PC-3 (cell line): ENCODE measurements around the gene MTHFD1. TPM values are rescaled to one million over a fixed set of nuclear protein-coding genes. Genes with fewer than 3 reads are reported as not detected.
A peak's percentile ranks its signal among the peaks of the same experiment; 100 is the strongest.

Experiments
- ATAC-seq: fragments of 200-7000 bp; cut with Tn5 transposase; 2 replicates; pipeline ENCODE4 v1.9.1; 2020; ENCODE audit warnings: mild to moderate bottlenecking, moderate library complexity
- BruUV-seq: library from RNA; stranded (reverse); fragments of 400-500 nt; replicated peaks from 2 replicates; lab custom pipeline; 2021; lab: Mats Ljungman, UMichigan
- CTCF ChIA-PET: fragments of 300-600 bp; sonication (Branson Sonifier 250); formaldehyde crosslinking; loops from one replicate; lab custom pipeline; 2022; ENCODE audit warnings: antibody characterized with exemption; lab: Charles Lee
- POLR2A ChIA-PET: fragments of 300-600 bp; sonication (Branson Sonifier 250); formaldehyde crosslinking; loops from one replicate; lab custom pipeline; 2022; ENCODE audit warnings: antibody characterized with exemption; ENCODE audit not compliant: unreplicated experiment; lab: Charles Lee
- DNase-seq: peaks from one replicate; pipeline ENCODE4 v3.0.0-alpha.2; 2015
- H2AFZ ChIP-seq: fragments of 300-600 bp; sonication (generic); 2 replicates; pipeline ENCODE4 v1.6.0; 2016; ENCODE audit warnings: antibody characterized with exemption, low read length
- H3F3A ChIP-seq: fragments of 300-600 bp; sonication (generic); one replicate; pipeline ENCODE4 v1.6.0; 2017; ENCODE audit warnings: antibody characterized with exemption, low read length, control low read depth, mild to moderate bottlenecking; ENCODE audit not compliant: unreplicated experiment
- H3K27ac ChIP-seq: fragments of 300-600 bp; sonication (generic); 2 replicates; pipeline ENCODE4 v1.5.1; 2016; ENCODE audit warnings: mild to moderate bottlenecking, low read length
- H3K27me3 ChIP-seq: fragments of 300-600 bp; sonication (generic); 2 replicates; pipeline ENCODE4 v1.6.1; 2016; ENCODE audit warnings: low read length, mixed read lengths
- H3K36me3 ChIP-seq: fragments of 300-600 bp; sonication (generic); 2 replicates; pipeline ENCODE4 v1.6.1; 2016; ENCODE audit warnings: low read depth, mixed run types, low read length, mixed read lengths
- H3K4me1 ChIP-seq: fragments of 300-600 bp; sonication (generic); 2 replicates; pipeline ENCODE4 v1.5.1; 2016; ENCODE audit warnings: low read length; ENCODE audit not compliant: insufficient read depth
- H3K4me2 ChIP-seq: fragments of 300-600 bp; sonication (generic); 2 replicates; pipeline ENCODE4 v1.6.0; 2016; ENCODE audit warnings: low read length
- H3K4me3 ChIP-seq: fragments of 300-600 bp; sonication (generic); 2 replicates; pipeline ENCODE4 v1.5.1; 2016; ENCODE audit warnings: mild to moderate bottlenecking, low read length, mixed read lengths
- H3K79me2 ChIP-seq: fragments of 300-600 bp; sonication (generic); 2 replicates; pipeline ENCODE4 v1.6.1; 2017; ENCODE audit warnings: low read length, mixed read lengths
- H3K9ac ChIP-seq: fragments of 300-600 bp; sonication (generic); 2 replicates; pipeline ENCODE4 v1.6.0; 2016; ENCODE audit warnings: mild to moderate bottlenecking, low read length
- H3K9me2 ChIP-seq: fragments of 300-600 bp; sonication (generic); replicated peaks from 2 replicates; pipeline ENCODE4 v1.6.1; 2016; ENCODE audit warnings: mixed run types, low read length, mixed read lengths
- H3K9me3 ChIP-seq: fragments of 300-600 bp; sonication (generic); 2 replicates; pipeline ENCODE4 v1.6.1; 2016; ENCODE audit warnings: low read length, mixed read lengths
- H4K20me1 ChIP-seq: fragments of 300-600 bp; sonication (generic); 2 replicates; pipeline ENCODE4 v1.6.1; 2016; ENCODE audit warnings: low read length, mixed read lengths
- CTCF ChIP-seq: fragments of 300-600 bp; sonication (generic); conservative IDR thresholded peaks from 2 replicates; pipeline ENCODE4 v1.5.1; 2017; ENCODE audit warnings: antibody characterized with exemption, low read depth, mild to moderate bottlenecking, low read length
- EZH2 ChIP-seq: fragments of 300-600 bp; sonication (generic); IDR thresholded peaks from one replicate; pipeline ENCODE4 v1.6.1; 2017; ENCODE audit warnings: antibody characterized with exemption, mild to moderate bottlenecking, low read length; ENCODE audit not compliant: unreplicated experiment
- EZH2phosphoT487 ChIP-seq: fragments of 300-600 bp; sonication (generic); IDR thresholded peaks from 2 replicates; pipeline ENCODE4 v1.6.1; 2018; ENCODE audit warnings: mild to moderate bottlenecking, antibody characterized with exemption, low read length, borderline replicate concordance
- intact Hi-C: fragments of 100-400 bp; cut with micrococcal nuclease; formaldehyde crosslinking; loops from 2 replicates; pipeline ENCODE4 v1.9.0; 2023
- total RNA-seq: library from RNA; depleted of rRNA; stranded (reverse); fragments of >200 nt; gene quantifications from 2 replicates; pipeline ENCODE4 v1.2.3, GENCODE V29; 2014

MTHFD1 gene
- total RNA-seq, 1 experiment from 2014 or later = 89.3 TPM

DNA sequence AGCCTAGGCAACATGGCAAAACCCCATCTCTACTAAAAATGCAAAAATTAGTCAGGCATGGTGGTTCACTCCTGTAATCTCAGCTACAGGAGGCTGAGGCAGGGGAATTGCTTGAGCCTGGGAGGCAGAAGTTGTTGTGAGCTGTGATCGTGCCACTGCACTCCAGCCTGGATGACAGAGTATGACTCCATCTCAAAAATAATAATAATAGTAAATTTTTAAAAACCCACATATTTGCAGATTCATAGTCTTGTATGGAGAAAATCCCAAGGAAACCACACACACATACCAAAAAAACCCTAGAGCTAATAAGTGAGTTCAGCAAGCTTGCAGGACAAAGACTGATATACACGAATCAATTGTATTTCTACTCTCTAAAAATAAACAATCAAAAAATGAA, 19.0 kb upstream of the MTHFD1 start:
- TF ChIP-seq CTCF = no peak
- no peak overlapping the region for H3K4me2 ChIP-seq
- no peaks in the 10 kb centered on the region for H3K9me3 ChIP-seq
- ChIA-PET POLR2A (no interaction called here), CTCF (no interaction called here)
- H3K9ac ChIP-seq = no peak overlapping the region
- intact Hi-C loops = no loop called here
- no peak overlapping the region for H3K27ac ChIP-seq
- no peak for ATAC-seq
- no peaks in the 10 kb centered on the region for H3K79me2 ChIP-seq
- H4K20me1 ChIP-seq = no peaks in the 10 kb centered on the region
- no peaks in the 10 kb centered on the region for H3K9me2 ChIP-seq
- no peak overlapping the region for H2AFZ ChIP-seq
- DNase-seq = no peak
- no TSS peak for BruUV-seq
- H3K27me3 ChIP-seq = no peaks in the 10 kb centered on the region
- H3K4me1 ChIP-seq = 0 out of 2 replicates have a peak, but pooled peaks cover 4% of the 10 kb centered on the region
- no peak overlapping the region for H3K4me3 ChIP-seq
- no peaks in the 10 kb centered on the region for H3F3A ChIP-seq
- H3K36me3 ChIP-seq = no peaks in the 10 kb centered on the region

GRCh38 chr14:64387232-64387781, 846 bp upstream of the MTHFD1 start:
- POLR2A ChIA-PET = interaction anchor here (0.5 to 0.7 kb wide), 9 partner anchors 8 to 1139 kb away, joined by 3 to 6 read pairs (median 3); no protein-coding TSS in a partner anchor
- TF ChIP-seq CTCF = no peak
- TF ChIP-seq EZH2 = no peak
- CTCF ChIA-PET = interaction anchor here (0.6 to 0.9 kb wide), 3 partner anchors 42 to 43 kb away, joined by 3 to 5 read pairs (median 3); no protein-coding TSS in a partner anchor
- Histone ChIP-seq H4K20me1 (no peaks in the 10 kb centered on the region), H3K9me2 (no peaks in the 10 kb centered on the region), H3K9ac (peak overlapping the region; percentile 92), H3K27ac (peak overlapping the region; percentile 48), H3F3A (no peaks in the 10 kb centered on the region), H3K9me3 (no peaks in the 10 kb centered on the region), H3K4me1 (peaks cover 11% of the 10 kb centered on the region; the same call in 1 of the 2 replicates), H3K79me2 (peaks cover 54% of the 10 kb centered on the region), H2AFZ (peak overlapping the region; percentile 82), H3K4me2 (peak overlapping the region; percentile 93), H3K27me3 (no peaks in the 10 kb centered on the region), H3K4me3 (peak overlapping the region; percentile 80), H3K36me3 (peaks cover 8% of the 10 kb centered on the region)
- ATAC-seq = peak; percentile 4
- TSS peak; percentile 90 for BruUV-seq
- intact Hi-C loops = loop anchor here (5.0 kb wide), 1 partner anchor 80 kb away; the partner anchor contains the start of gene AKAP5
- peak; percentile 27 for DNase-seq

- peak overlapping the region; percentile 93 for H3K4me2 ChIP-seq
- POLR2A ChIA-PET = interaction anchor here (0.5 to 1.0 kb wide), 5 partner anchors 33 to 536 kb away, joined by 3 to 20 read pairs (median 7); no protein-coding TSS in a partner anchor
- no peaks in the 10 kb centered on the region for H3K27me3 ChIP-seq
- H4K20me1 ChIP-seq = no peaks in the 10 kb centered on the region
- H3K27ac ChIP-seq = peak overlapping the region; percentile 41
- H3K9me2 ChIP-seq = no peaks in the 10 kb centered on the region
- peak; percentile 27 for DNase-seq
- peaks cover 11% of the 10 kb centered on the region; the same call in 1 of the 2 replicates for H3K4me1 ChIP-seq
- H3K9me3 ChIP-seq = no peaks in the 10 kb centered on the region
- peaks cover 67% of the 10 kb centered on the region for H3K79me2 ChIP-seq
- TSS peak; percentile 82 for BruUV-seq
- H3K4me3 ChIP-seq = peak overlapping the region; percentile 80
- peak; percentile 27 for ATAC-seq
- peak overlapping the region; percentile 92 for H3K9ac ChIP-seq
- CTCF ChIA-PET = interaction anchor here (0.6 to 0.9 kb wide), 2 partner anchors 41 to 508 kb away, joined by 5 read pairs; no protein-coding TSS in a partner anchor
- TF ChIP-seq CTCF = no peak
- no peak for TF ChIP-seq EZH2
- no peak for TF ChIP-seq EZH2phosphoT487
- peak overlapping the region; percentile 82 for H2AFZ ChIP-seq
- no peaks in the 10 kb centered on the region for H3F3A ChIP-seq
- intact Hi-C loops = loop anchor here (1.0 to 5.0 kb wide), 3 partner anchors 50 to 113 kb away; partner anchors contain the start of gene AKAP5
- peaks cover 12% of the 10 kb centered on the region for H3K36me3 ChIP-seq
Observed at GRCh38 chr14:64388533-64389285, 556 bp downstream of the MTHFD1 start.
